Erythroblast (primary cell): Measurements from ENCODE around the gene BMPER.

Experiments
- DNase-seq, 2 experiments: peaks; one replicate each; lab custom pipeline; 2025; lab: John Stamatoyannopoulos, UW
- GATA1 ChIP-seq: IDR thresholded peaks from 2 replicates; pipeline ENCODE4 v1.6.1; 2011; ENCODE audit warnings: low read depth, mild to moderate bottlenecking, control low read depth, low read length, moderate library complexity
- POLR2A ChIP-seq: IDR thresholded peaks from 2 replicates; pipeline ENCODE4 v1.6.1; 2011; ENCODE audit warnings: mild to moderate bottlenecking, low read length

The BMPER gene

GRCh38 chr7:34067005-34067778, 161.9 kb downstream of the BMPER start:
- no peak for TF ChIP-seq GATA1
- TF ChIP-seq POLR2A = no peak

GRCh38 chr7:34069676-34070075, 164.3 kb downstream of the BMPER start:
- DNase-seq = no peak
- TF ChIP-seq POLR2A = no peak
- no peak for TF ChIP-seq GATA1

More at GRCh38 chr7:34067005-34067778, 161.9 kb downstream of the BMPER start:
- no peak for DNase-seq

- DNase-seq = no peak
- TF ChIP-seq POLR2A = no peak
- TF ChIP-seq GATA1 = no peak
These were observed 165.4 kb downstream of the BMPER start for GRCh38 chr7:34070511-34071323.

- DNase-seq = no peak
- TF ChIP-seq POLR2A (no peak), GATA1 (no peak)
These were observed 168.3 kb downstream of the BMPER start for GRCh38 chr7:34073676-34074075.

GRCh38 chr7:34074421-34074820, 169.1 kb downstream of the BMPER start:
- DNase-seq = no peak
- TF ChIP-seq POLR2A (no peak), GATA1 (no peak)

- TF ChIP-seq GATA1 (no peak), POLR2A (no peak)
These were observed 170.4 kb downstream of the BMPER start for GRCh38 chr7:34075523-34076370.

GRCh38 chr7:34077168-34077567, 171.8 kb downstream of the BMPER start:
- no peak for DNase-seq
- TF ChIP-seq GATA1 (no peak), POLR2A (no peak)

More at GRCh38 chr7:34075523-34076370, 170.4 kb downstream of the BMPER start:
- DNase-seq = no peak

- TF ChIP-seq POLR2A (no peak), GATA1 (no peak)
These were observed 173.5 kb downstream of the BMPER start for GRCh38 chr7:34078864-34079263.

GRCh38 chr7:34080513-34080912, 175.2 kb downstream of the BMPER start:
- no peak for TF ChIP-seq GATA1
- TF ChIP-seq POLR2A = no peak
- DNase-seq = no peak

More at GRCh38 chr7:34078864-34079263, 173.5 kb downstream of the BMPER start:
- DNase-seq = no peak

GRCh38 chr7:34081935-34082334, 176.6 kb downstream of the BMPER start:
- TF ChIP-seq GATA1 = no peak
- TF ChIP-seq POLR2A = no peak
- no peak for DNase-seq

- no peak for DNase-seq
- TF ChIP-seq POLR2A (no peak), GATA1 (no peak)
These were observed 178.1 kb downstream of the BMPER start for GRCh38 chr7:34083440-34083839.

- no peak for DNase-seq
- TF ChIP-seq POLR2A (no peak), GATA1 (no peak)
These were observed 179.3 kb downstream of the BMPER start for GRCh38 chr7:34084651-34085050.

GRCh38 chr7:34086064-34086463, 180.7 kb downstream of the BMPER start:
- no peak for DNase-seq

GRCh38 chr7:34086981-34087380, 181.6 kb downstream of the BMPER start:
- no peak for DNase-seq
- no peak for TF ChIP-seq POLR2A
- TF ChIP-seq GATA1 = no peak

More at GRCh38 chr7:34086064-34086463, 180.7 kb downstream of the BMPER start:
- TF ChIP-seq POLR2A = no peak
- TF ChIP-seq GATA1 = no peak
